Testis (tissue), 2 donors: Measurements from ENCODE around the gene CADM1.

ENCODE experiments used
- POLR2A ChIP-seq: fragments of 450-650 bp; IDR thresholded peaks from one replicate; pipeline ENCODE4 v1.6.1; 2017; ENCODE audit warnings: antibody characterized with exemption, mild to moderate bottlenecking, moderate library complexity
- TF ChIP-seq, protein P1 (sequence below), 3 experiments: fragments of 450-650 bp in 2 of 3; fragments of 200-600 bp in 1 of 3; sonication (generic) in 1 of 3; IDR thresholded peaks; one replicate each; pipeline ENCODE4 v1.5.1; 2016 to 2019; ENCODE audit warnings: antibody characterized with exemption in 3 of 3, mild to moderate bottlenecking in 2 of 3, moderate library complexity in 1 of 3

DNA sequence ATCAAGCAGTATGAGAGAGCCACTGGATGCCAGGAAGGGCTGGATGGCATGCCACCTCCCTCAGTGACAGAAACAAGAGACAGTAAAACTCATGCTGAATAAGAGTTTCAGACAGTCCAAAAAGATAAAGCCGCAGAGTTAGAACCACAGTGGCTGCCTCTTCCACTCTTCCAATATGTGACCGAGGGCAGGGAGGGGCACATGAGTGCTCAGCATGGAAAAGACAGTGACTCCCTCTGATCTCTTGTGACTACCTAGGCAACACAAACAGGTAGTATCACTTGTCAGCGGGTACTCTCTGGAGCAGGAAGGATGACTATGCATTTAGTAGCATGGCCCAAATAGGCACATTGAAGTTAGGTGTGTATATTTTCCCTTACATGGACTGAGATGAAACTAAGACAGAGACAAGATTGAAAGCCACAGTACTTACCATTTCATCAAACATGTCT, 295.4 kb downstream of the CADM1 start:
- TF ChIP-seq POLR2A: no peak
- TF ChIP-seq, protein P1, sequence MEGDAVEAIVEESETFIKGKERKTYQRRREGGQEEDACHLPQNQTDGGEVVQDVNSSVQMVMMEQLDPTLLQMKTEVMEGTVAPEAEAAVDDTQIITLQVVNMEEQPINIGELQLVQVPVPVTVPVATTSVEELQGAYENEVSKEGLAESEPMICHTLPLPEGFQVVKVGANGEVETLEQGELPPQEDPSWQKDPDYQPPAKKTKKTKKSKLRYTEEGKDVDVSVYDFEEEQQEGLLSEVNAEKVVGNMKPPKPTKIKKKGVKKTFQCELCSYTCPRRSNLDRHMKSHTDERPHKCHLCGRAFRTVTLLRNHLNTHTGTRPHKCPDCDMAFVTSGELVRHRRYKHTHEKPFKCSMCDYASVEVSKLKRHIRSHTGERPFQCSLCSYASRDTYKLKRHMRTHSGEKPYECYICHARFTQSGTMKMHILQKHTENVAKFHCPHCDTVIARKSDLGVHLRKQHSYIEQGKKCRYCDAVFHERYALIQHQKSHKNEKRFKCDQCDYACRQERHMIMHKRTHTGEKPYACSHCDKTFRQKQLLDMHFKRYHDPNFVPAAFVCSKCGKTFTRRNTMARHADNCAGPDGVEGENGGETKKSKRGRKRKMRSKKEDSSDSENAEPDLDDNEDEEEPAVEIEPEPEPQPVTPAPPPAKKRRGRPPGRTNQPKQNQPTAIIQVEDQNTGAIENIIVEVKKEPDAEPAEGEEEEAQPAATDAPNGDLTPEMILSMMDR (IDR thresholded peaks at IDR 0.05): no peak
